Activated T-cell treated with anti-CD3 and anti-CD28 coated beads, Interleukin-2, amount 50 U/mL, for 1 hour (primary cell): Measurements from ENCODE around the gene HBP1.
"Not testable (repeated sequence)": the region's sequence is repeated elsewhere in the genome, so short reads cannot be mapped to it uniquely, and the experiment has no call there.

Source experiments
- DNase-seq: peaks from one replicate; pipeline ENCODE4 v3.0.0-alpha.2; 2020

The HBP1 gene

GRCh38 chr7:107232568-107233090 is 63.8 kb downstream of the HBP1 start:
- no peak for DNase-seq

- DNase-seq: no peak
Observed at GRCh38 chr7:107233174-107233573, 64.4 kb downstream of the HBP1 start.

- no peak for DNase-seq
Observed at GRCh38 chr7:107233981-107234380, 65.2 kb downstream of the HBP1 start.

GRCh38 chr7:107234436-107234835 is 65.6 kb downstream of the HBP1 start:
- DNase-seq: no peak

GRCh38 chr7:107236862-107237261 is 68.1 kb downstream of the HBP1 start:
- DNase-seq: no peak

- no peak for DNase-seq
Observed at GRCh38 chr7:107237451-107237850, 68.6 kb downstream of the HBP1 start.

GRCh38 chr7:107242267-107242666 is 73.5 kb downstream of the HBP1 start:
- DNase-seq: no peak

GRCh38 chr7:107244613-107245012 is 75.8 kb downstream of the HBP1 start:
- DNase-seq: no peak

- DNase-seq: not testable (repeated sequence)
Observed at GRCh38 chr7:107246836-107247235, 78.0 kb downstream of the HBP1 start.

GRCh38 chr7:107248551-107249316 is 79.9 kb downstream of the HBP1 start:
- no peak for DNase-seq

GRCh38 chr7:107251963-107252362 is 83.2 kb downstream of the HBP1 start:
- no peak for DNase-seq
